Heart right ventricle (tissue), 16 donors: Measurements from ENCODE around the gene AFDN. TPM values are rescaled to one million over a fixed set of nuclear protein-coding genes. Genes with fewer than 3 reads are reported as not detected.
A peak's percentile ranks its signal among the peaks of the same experiment; 100 is the strongest.

Experiments used
- ATAC-seq, 8 donors: fragments of 200-7000 bp; cut with Tn5 transposase; one replicate each; pipeline ENCODE4 v1.9.1; 2020; ENCODE audit warnings: mild to moderate bottlenecking in 8 of 8, moderate library complexity in 8 of 8, moderate number of reproducible peaks in 1 of 8
- DNase-seq, 2 donors: peaks; one replicate each; pipeline ENCODE4 v3.0.0-alpha.2; 2020
- H3K27ac ChIP-seq, 10 donors: fragments of 200-600 bp; sonication (generic) in 2 of 10; one replicate each; pipeline versions ENCODE4 v1.5.0 to v1.8.0; 2020 to 2022; ENCODE audit warnings: mild to moderate bottlenecking in 3 of 10
- H3K27me3 ChIP-seq, 7 donors: fragments of 200-600 bp; one replicate each; pipeline ENCODE4 v1.8.0; 2021 to 2022; ENCODE audit warnings: mild to moderate bottlenecking in 2 of 7
- H3K36me3 ChIP-seq, 9 donors: fragments of 200-600 bp; sonication (generic) in 1 of 9; one replicate each; pipeline versions ENCODE4 v1.5.0 to v1.8.0; 2020 to 2022; ENCODE audit warnings: mild to moderate bottlenecking in 2 of 9
- H3K4me1 ChIP-seq, 9 donors: fragments of 200-600 bp; sonication (generic) in 1 of 9; one replicate each; pipeline versions ENCODE4 v1.5.0 to v1.8.0; 2020 to 2022; ENCODE audit warnings: mild to moderate bottlenecking in 4 of 9
- H3K4me3 ChIP-seq, 10 donors: fragments of 200-600 bp; sonication (generic) in 2 of 10; one replicate each; pipeline versions ENCODE4 v1.5.0 to v1.8.0; 2020 to 2022; ENCODE audit warnings: mild to moderate bottlenecking in 7 of 10, moderate library complexity in 2 of 10
- H3K9me3 ChIP-seq, 11 donors: fragments of 200-600 bp in 10 of 11; sonication (generic) in 2 of 11; one replicate each; pipeline versions ENCODE4 v1.5.0 to v1.8.0; 2013 to 2022; ENCODE audit warnings: mild to moderate bottlenecking in 2 of 11, control low read depth in 1 of 11, moderate library complexity in 1 of 11
- WGBS, 2 donors: extraction: QIAGEN DNeasy Blood & Tissue Kit; methylation state at CpG; one replicate each; pipeline ENCODE4 v1.1.7; 2013; ENCODE audit warnings: inconsistent platforms in 1 of 2; 5-methylcytosine and 5-hydroxymethylcytosine counted together
- intact Hi-C, 10 donors: fragments of 100-400 bp; cut with DNase I; formaldehyde crosslinking; loops; one replicate each; pipeline versions ENCODE4 v1.11.1 to v1.14.2; 2022
- polyA plus RNA-seq, 2 donors: library from polyadenylated mRNA; stranded (reverse); fragments of 200-250 nt; gene quantifications; one replicate each; pipeline ENCODE4 v1.2.3, GENCODE V29; 2013
- total RNA-seq, 10 donors: library from RNA; stranded (reverse); fragmentation: NEBNext Ultra II Directional in 3 of 10; extraction: Animal tissue kit (Norgen Biotek cat#: 25700) in 3 of 10; gene quantifications; one replicate each; pipeline versions ENCODE4 v1.2.1 to v1.2.4, GENCODE V29; 2021 to 2023
- TF ChIP-seq, protein P1 (sequence below), 9 donors: fragments of 200-600 bp; sonication (generic) in 2 of 9; IDR thresholded peaks; one replicate each; pipeline versions ENCODE4 v1.5.0 to v1.8.0; 2021 to 2022; ENCODE audit warnings: antibody characterized with exemption in 9 of 9, mild to moderate bottlenecking in 5 of 9, moderate library complexity in 1 of 9
- donor health status: Arrhythmogenic right ventricular cardiomyopathy.
- donor health status: ischemic (EF 13 %, LVEDD 7.1; RV severe dilation, severe dysfunction).
- donor health status: healthy with polysubstance abuse.
- donor health status: DM: no; HTN: yes; CAD: no.
- donor health status: DM: no; HTN: no; CAD: no.
- donor health status: ischemic (EF 25% LVEDD 6.9; RV normal size, moderate dysfunction).
- donor health status: ischemic (EF 25% LVEDD 5.7; RV mildly dilated, moderate dysfunction).
- donor health status: healthy.
- donor health status: DM: yes; HTN: yes; CAD: no.
- donor health status: Ischemic cardiomyopathy.
- donor health status: ischemic (EF 35%, LVEDD 5.7; RV mildly dilated, moderate dysfunction).
- donor health status: nonischemic (EF 11% LVEDD 7.7; RV severe dilation, severe dysfunction).
- donor health status: DM: yes; HTN: yes; CAD: no.
- donor health status: PGD.
- donor health status: ischemic (EF 29% LVEDD 5.4; RV normal size, mild dysfunction).
- donor health status: nonischemic (EF 23%, LVEDD 6.1; RV moderate dilation, normal function).

The AFDN gene
- total and polyA plus RNA-seq, 12 donors: 17.4 to 79.9 (median 58.0) TPM

DNA sequence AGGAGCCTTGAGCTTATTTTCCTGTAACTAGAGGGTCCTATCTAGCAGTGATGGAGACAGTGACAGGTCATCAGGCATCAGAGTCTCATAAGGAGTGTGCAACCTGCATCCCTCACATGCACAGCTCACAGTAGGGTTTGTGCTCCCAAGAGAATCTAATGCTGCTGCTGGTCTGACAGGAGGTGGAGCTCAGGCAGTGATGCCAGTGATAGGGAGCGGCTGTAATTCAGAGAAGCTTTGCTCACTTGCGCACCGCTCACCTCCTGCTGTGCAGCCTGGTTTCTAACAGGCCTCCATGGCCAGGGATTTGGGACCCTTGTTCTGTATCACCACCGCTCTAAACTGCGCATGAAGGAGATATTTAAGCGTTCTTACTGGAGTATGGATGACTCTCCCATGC, 176.1 kb downstream of the AFDN start:
- 94 to 98% methylated on average over 6 of the region's 6 CpGs for WGBS, 2 donors
- H3K27me3 ChIP-seq: peaks cover 0 to 16% (median 0%) of the 10 kb centered on the region in 7 donors
- no peaks in the 10 kb centered on the region for H3K36me3 ChIP-seq
- DNase-seq (no peak), ATAC-seq (no peak)
- intact Hi-C loops: no loop called here
- H3K4me3 ChIP-seq: no peak overlapping the region
- TF ChIP-seq, protein P1, sequence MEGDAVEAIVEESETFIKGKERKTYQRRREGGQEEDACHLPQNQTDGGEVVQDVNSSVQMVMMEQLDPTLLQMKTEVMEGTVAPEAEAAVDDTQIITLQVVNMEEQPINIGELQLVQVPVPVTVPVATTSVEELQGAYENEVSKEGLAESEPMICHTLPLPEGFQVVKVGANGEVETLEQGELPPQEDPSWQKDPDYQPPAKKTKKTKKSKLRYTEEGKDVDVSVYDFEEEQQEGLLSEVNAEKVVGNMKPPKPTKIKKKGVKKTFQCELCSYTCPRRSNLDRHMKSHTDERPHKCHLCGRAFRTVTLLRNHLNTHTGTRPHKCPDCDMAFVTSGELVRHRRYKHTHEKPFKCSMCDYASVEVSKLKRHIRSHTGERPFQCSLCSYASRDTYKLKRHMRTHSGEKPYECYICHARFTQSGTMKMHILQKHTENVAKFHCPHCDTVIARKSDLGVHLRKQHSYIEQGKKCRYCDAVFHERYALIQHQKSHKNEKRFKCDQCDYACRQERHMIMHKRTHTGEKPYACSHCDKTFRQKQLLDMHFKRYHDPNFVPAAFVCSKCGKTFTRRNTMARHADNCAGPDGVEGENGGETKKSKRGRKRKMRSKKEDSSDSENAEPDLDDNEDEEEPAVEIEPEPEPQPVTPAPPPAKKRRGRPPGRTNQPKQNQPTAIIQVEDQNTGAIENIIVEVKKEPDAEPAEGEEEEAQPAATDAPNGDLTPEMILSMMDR (IDR thresholded peaks at IDR 0.05): no peak
- peaks cover 0 to 33% (median 12%) of the 10 kb centered on the region in 9 donors for H3K4me1 ChIP-seq
- H3K9me3 ChIP-seq: no peaks in the 10 kb centered on the region
- peak overlapping the region in 2 of 10 donors; percentile 64 to 82 for H3K27ac ChIP-seq

DNA sequence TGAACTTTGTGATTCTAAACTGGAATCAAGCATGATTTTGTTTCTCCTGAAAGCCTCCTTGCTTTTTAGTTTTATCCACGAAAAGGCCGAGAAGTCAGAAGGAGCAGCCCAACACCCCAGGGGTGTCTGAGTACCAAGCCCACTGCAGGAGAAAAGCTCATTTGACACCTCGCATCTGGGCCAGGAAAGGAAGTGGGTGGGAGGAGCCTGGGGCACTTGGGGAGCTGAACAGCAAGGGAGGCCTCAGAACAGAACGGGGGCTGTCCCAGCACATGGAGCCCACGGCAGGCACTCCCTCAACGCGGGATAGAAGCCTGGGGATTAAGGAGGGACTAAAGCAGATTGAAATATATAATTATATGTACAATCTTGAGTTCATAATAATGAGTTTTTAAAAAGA, 177.3 kb downstream of the AFDN start:
- TF ChIP-seq, protein P1 (IDR thresholded peaks at IDR 0.05): no peak
- Histone ChIP-seq H3K4me3 (no peak overlapping the region), H3K27me3 (peaks cover 0 to 5% (median 0%) of the 10 kb centered on the region in 7 donors), H3K27ac (peak overlapping the region in 8 of 10 donors; percentile 8 to 82 (median 50)), H3K4me1 (peaks cover 0 to 35% (median 14%) of the 10 kb centered on the region in 9 donors), H3K9me3 (peaks cover 0 to 10% (median 0%) of the 10 kb centered on the region in 11 donors), H3K36me3 (no peaks in the 10 kb centered on the region)
- intact Hi-C loops: no loop called here
- ATAC-seq: peak in 4 of 8 donors; percentile 42 to 65 (median 56)
- WGBS, 2 donors: 65 to 70% methylated on average over 7 of the region's 7 CpGs
- no peak for DNase-seq

DNA sequence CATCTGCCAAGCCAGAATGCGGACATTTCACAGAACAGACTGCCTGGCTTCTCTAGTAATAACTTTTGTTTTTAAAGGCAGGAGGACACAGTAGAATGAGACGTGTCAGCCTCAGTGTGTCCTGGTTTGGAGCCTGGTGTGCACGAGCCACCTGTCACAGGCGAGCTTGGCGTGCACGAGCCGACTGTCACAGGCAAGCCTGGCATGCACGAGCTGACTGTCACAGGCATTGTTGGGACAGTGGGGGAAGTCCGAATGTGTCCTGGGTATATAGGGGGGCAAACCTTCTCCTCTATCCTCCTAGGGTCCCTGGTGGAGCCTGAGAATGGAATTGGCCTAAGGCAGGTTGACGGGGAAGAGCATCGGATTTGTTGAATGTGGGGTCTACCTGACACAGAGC, 178.2 kb downstream of the AFDN start:
- no peak for DNase-seq
- Histone ChIP-seq H3K27ac (no peak overlapping the region), H3K27me3 (no peaks in the 10 kb centered on the region), H3K9me3 (peaks cover 0 to 18% (median 0%) of the 10 kb centered on the region in 11 donors), H3K36me3 (no peaks in the 10 kb centered on the region), H3K4me3 (no peak overlapping the region), H3K4me1 (peaks cover 0 to 35% (median 14%) of the 10 kb centered on the region in 9 donors)
- 95 to 98% methylated on average over 11 of the region's 11 CpGs for WGBS, 2 donors
- intact Hi-C loops: no loop called here
- TF ChIP-seq, protein P1 (IDR thresholded peaks at IDR 0.05): no peak
- no peak for ATAC-seq

DNA sequence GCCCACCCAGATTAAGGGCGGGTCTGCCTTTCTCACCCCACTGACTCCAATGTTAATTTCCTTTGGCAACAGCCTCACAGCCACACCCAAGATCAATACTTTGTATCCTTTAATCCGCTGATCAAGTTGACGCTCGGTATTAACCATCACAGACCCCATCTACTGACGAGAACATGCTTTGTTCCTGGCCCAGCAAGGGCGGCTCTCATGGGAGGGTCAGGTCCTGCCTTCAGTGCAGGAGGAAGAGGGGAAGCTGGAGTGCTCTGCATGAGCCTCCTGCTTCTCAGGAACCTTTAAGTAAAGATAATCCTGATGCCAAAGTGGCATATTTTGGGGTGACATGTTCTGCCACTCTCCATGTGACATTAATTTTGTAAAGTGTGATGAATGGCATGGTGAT, 179.1 kb downstream of the AFDN start:
- H3K4me1 ChIP-seq: peaks cover 0 to 35% (median 14%) of the 10 kb centered on the region in 9 donors
- WGBS, 2 donors: 95 to 98% methylated on average over 6 of the region's 6 CpGs
- H3K9me3 ChIP-seq: peaks cover 0 to 26% (median 6%) of the 10 kb centered on the region in 11 donors
- H3K36me3 ChIP-seq: no peaks in the 10 kb centered on the region
- DNase-seq (no peak), ATAC-seq (no peak)
- TF ChIP-seq, protein P1 (IDR thresholded peaks at IDR 0.05): no peak
- no peak overlapping the region for H3K27ac ChIP-seq
- no peak overlapping the region for H3K4me3 ChIP-seq
- intact Hi-C loops: no loop called here
- no peaks in the 10 kb centered on the region for H3K27me3 ChIP-seq
